Vagina (tissue), 2 donors: Measurements from ENCODE around the gene NBPF1.
"Not testable (repeated sequence)": the region's sequence is repeated elsewhere in the genome, so short reads cannot be mapped to it uniquely, and the experiment has no call there.

ENCODE experiments used
- POLR2A ChIP-seq, 2 donors: fragments of 450-650 bp; IDR thresholded peaks; one replicate each; pipeline ENCODE4 v1.6.1; 2017; ENCODE audit warnings: antibody characterized with exemption in 2 of 2, mild to moderate bottlenecking in 2 of 2, moderate library complexity in 2 of 2
- POLR2AphosphoS5 ChIP-seq, 2 donors: sonication (generic); formaldehyde crosslinking; IDR thresholded peaks; one replicate each; pipeline ENCODE4 v1.9.0; 2017; ENCODE audit warnings: antibody characterized with exemption in 2 of 2, mild to moderate bottlenecking in 2 of 2, low read depth in 1 of 2; ENCODE audit not compliant: insufficient read depth in 1 of 2
- TF ChIP-seq, protein P1 (sequence below), 3 experiments: fragments of 450-650 bp in 2 of 3; fragments of 200-600 bp in 1 of 3; sonication (generic) in 1 of 3; IDR thresholded peaks; one replicate each; pipeline ENCODE4 v1.5.1; 2017 to 2019; ENCODE audit warnings: antibody characterized with exemption in 3 of 3, mild to moderate bottlenecking in 2 of 3, moderate library complexity in 2 of 3

DNA sequence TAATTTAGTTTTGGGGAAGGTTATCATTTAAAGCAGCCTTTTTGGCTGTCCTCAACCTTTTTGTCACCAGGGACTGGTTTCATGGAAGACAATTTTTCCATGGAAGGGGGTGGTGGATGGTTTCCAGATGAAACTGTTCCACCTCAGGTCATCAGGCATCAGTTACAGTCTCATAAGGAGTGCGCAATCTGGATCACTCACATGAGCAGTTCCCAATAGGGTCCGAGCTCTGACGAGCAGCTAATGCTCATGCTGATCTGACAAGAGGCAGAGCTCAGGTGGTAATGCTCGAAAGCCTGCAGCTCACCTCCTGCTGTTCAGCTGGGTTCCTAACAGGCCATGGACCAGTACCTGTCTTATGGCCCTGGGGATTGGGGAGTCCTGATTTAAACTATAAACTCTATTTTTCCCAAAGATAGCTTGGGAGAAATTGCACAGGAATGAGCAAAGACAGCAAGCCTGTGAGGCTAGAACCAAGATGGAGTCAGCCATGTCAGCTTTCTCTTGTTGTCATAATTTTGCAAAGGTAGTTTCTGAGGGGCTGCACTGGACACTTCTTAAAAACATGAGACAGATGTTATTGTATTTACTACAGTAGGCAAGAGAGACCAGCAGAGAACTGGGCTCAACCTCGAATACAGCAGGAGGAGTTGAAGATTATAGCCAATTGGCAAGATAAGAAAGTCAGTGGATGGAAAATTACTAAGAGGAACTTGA, 96.5 kb downstream of the NBPF1 start:
- TF ChIP-seq, protein P1, sequence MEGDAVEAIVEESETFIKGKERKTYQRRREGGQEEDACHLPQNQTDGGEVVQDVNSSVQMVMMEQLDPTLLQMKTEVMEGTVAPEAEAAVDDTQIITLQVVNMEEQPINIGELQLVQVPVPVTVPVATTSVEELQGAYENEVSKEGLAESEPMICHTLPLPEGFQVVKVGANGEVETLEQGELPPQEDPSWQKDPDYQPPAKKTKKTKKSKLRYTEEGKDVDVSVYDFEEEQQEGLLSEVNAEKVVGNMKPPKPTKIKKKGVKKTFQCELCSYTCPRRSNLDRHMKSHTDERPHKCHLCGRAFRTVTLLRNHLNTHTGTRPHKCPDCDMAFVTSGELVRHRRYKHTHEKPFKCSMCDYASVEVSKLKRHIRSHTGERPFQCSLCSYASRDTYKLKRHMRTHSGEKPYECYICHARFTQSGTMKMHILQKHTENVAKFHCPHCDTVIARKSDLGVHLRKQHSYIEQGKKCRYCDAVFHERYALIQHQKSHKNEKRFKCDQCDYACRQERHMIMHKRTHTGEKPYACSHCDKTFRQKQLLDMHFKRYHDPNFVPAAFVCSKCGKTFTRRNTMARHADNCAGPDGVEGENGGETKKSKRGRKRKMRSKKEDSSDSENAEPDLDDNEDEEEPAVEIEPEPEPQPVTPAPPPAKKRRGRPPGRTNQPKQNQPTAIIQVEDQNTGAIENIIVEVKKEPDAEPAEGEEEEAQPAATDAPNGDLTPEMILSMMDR (IDR thresholded peaks at IDR 0.05) = not testable (repeated sequence)
- not testable (repeated sequence) for TF ChIP-seq POLR2AphosphoS5 (IDR thresholded peaks at IDR 0.05; ENCODE audit: insufficient read depth in 1 of 2, low read depth in 1 of 2); POLR2A (IDR thresholded peaks at IDR 0.05)
